Measurements from ENCODE around the gene SHC3.

The SHC3 gene

DNA sequence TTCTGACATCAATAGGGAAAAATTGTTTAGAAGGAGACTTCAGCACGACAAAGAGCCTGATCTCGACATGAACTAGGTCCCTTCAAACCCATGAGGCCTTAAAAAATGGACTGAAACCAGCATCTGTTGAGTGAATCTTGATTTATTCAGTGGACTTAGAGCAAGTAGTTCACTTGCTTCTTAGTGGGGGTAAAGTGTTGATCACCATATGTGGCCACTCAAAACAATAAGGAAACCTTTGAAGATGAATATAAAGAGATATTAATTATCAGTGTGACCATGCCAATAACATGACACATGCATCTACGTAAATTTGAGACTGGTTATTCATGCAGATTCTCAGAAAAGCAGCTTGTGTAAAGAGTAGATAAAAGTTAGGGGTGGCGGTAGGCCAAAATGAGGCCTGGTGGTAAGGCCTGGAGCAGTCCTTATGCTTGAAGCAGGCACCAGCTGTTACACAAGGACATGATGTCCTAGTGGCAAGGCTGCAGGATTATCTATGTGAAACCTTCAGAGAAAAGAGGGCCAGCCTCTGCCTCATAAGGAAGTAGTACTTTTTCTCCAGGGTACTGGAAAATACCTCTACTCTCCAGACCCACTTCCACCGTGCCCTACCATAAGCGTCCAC, 126.0 kb downstream of the SHC3 start:
- no peak overlapping the region for H3K4me3 ChIP-seq (replicated peaks; ENCODE audit: low read depth, low read length)
- TF ChIP-seq, protein P1, sequence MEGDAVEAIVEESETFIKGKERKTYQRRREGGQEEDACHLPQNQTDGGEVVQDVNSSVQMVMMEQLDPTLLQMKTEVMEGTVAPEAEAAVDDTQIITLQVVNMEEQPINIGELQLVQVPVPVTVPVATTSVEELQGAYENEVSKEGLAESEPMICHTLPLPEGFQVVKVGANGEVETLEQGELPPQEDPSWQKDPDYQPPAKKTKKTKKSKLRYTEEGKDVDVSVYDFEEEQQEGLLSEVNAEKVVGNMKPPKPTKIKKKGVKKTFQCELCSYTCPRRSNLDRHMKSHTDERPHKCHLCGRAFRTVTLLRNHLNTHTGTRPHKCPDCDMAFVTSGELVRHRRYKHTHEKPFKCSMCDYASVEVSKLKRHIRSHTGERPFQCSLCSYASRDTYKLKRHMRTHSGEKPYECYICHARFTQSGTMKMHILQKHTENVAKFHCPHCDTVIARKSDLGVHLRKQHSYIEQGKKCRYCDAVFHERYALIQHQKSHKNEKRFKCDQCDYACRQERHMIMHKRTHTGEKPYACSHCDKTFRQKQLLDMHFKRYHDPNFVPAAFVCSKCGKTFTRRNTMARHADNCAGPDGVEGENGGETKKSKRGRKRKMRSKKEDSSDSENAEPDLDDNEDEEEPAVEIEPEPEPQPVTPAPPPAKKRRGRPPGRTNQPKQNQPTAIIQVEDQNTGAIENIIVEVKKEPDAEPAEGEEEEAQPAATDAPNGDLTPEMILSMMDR (IDR thresholded peaks at IDR 0.05; ENCODE audit: low read length, missing control alignments), result no peak
- DNase-seq (ENCODE audit: low read depth), result peak; percentile 43

DNA sequence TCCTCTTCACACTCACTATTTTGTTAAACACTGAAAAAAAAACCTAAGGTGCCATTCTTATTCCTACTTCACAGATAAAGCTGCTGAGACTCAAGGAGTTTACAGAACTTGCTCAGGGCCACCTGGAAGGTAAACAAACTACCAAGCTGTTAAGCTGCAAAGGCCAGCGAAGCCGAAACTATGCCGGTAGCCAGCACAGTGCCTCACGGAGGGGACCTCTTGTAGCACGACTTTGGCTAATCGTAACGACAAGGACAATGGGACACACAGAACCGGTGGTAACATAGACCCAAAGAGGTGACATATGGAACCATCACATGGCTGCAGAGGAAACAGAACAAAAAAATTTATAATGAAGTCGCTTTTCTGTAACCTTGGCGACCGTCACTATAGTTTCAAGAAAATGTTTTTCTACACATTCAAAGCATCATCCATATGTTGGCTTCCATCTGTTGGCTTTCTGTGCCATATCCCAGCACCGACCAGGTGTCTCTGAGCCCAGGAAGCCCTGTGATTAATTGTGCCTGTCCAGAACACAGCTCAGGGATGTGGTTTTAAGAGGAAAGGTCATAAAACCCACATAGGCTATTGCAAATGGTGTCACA, 127.1 kb downstream of the SHC3 start:
- TF ChIP-seq, protein P1 (IDR thresholded peaks at IDR 0.05; ENCODE audit: low read length, missing control alignments), result no peak
- no peak for DNase-seq (ENCODE audit: low read depth)
- no peak overlapping the region for H3K4me3 ChIP-seq (replicated peaks; ENCODE audit: low read depth, low read length)

DNA sequence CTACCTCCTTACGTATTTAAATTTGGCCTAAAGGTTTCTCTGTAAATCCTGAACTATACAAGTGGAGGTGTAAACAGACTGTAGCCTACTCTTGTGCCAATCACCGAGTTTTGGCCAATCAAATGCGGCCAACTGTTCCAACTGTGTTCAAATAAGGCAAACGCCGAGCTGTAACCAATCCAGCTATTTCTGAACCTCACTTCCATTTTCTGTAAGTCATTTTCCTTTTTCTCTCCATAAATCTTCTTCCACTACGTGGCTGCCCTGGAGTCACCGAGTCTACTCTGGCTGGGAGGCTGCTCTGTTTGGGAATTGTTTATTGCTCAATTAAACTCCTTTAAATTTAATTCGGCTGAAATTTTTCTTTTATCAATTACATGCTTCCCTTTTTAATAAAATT, 129.0 kb downstream of the SHC3 start:
- DNase-seq (ENCODE audit: low read depth), result no peak
- H3K4me3 ChIP-seq (replicated peaks; ENCODE audit: low read depth, low read length), result no peak overlapping the region
- TF ChIP-seq, protein P1 (IDR thresholded peaks at IDR 0.05; ENCODE audit: low read length, missing control alignments), result no peak

DNA sequence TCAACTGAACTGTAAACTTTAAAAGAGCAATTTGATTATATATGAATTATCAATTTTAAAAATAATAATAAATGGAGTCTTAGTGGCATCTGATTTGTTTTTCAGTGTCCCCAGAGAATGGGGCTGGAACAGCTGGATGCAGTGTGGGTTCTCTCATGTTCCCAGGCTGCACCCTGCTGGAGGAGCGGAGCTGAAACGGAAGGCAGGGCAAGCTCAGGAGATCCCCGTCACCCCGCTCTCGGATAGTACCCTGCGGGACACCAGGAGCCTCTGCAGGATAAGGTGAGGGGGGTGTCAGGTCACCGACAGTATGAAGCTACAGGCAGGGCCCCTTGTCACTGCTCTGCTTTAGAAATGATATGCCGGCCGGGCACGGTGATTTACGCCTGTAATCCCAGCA, 130.0 kb downstream of the SHC3 start:
- TF ChIP-seq, protein P1 (IDR thresholded peaks at IDR 0.05; ENCODE audit: low read length, missing control alignments), result no peak
- no peak for DNase-seq (ENCODE audit: low read depth)

DNA sequence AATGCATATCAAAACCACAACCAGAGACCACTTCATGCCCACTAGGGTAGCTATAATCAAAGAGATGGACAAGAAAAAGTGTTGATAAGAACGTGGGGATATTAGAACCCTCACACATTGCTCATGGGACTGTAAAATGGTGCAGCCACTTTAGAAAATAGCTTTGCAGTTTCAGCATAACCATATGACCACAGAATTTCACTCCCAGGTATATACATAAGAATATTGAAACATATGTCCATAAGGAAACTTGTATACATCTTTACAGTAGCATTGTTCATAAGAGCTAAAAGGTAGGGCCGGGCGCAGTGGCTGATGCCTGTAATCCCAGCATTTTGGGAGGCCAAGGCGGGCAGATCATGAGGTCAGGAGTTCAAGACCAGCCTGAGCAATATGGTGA, 131.0 kb downstream of the SHC3 start:
- DNase-seq (ENCODE audit: low read depth), result no peak
- TF ChIP-seq, protein P1 (IDR thresholded peaks at IDR 0.05; ENCODE audit: low read length, missing control alignments), result no peak
- no peak overlapping the region for H3K4me3 ChIP-seq (replicated peaks; ENCODE audit: low read depth, low read length)

More for the DNA sequence above, 130.0 kb downstream of the SHC3 start:
- no peak overlapping the region for H3K4me3 ChIP-seq (replicated peaks; ENCODE audit: low read depth, low read length)

DNA sequence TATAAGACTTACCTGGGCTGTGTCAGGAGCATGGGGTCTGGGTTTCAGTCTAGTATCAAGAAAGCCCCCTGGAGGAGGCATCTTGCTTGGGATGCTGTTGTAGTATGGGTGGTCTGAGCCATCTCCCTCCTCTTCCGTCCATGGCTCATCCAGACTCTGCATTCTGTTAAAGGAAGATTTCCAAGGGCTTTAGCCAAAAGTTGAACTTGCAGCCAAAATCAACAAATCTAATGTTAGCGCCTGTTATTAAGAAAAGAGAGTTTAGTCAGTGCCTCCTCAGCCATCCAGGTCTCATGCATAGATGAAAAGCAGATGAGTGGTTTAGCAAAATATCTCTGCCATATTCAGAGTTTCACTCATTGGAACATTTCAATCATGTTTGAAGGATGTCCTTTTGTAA, 131.8 kb downstream of the SHC3 start:
- TF ChIP-seq, protein P1 (IDR thresholded peaks at IDR 0.05; ENCODE audit: low read length, missing control alignments), result no peak
- H3K4me3 ChIP-seq (replicated peaks; ENCODE audit: low read depth, low read length), result no peak overlapping the region
- DNase-seq (ENCODE audit: low read depth), result peak; percentile 15

DNA sequence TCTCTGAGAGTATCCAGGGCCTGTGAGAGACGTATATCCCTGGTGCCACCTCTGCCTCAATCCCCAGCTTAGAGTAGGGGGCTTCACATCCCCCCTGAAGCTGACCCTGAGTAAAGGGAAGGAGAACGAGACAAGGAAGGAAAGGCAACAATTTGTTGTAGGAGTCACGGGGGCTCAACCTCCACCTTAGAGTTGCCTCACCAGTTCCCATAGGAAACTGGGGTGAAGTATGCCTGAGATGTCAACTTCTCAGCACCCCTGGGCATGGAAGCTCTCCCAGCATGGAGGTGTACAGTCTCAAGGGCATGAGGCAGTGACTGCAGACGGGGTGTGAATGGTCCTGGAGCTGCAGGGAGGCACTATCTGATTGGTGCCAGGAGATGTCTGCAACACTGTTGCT, 133.7 kb downstream of the SHC3 start:
- TF ChIP-seq, protein P1 (IDR thresholded peaks at IDR 0.05; ENCODE audit: low read length, missing control alignments), result no peak
- H3K4me3 ChIP-seq (replicated peaks; ENCODE audit: low read depth, low read length), result no peak overlapping the region
- DNase-seq (ENCODE audit: low read depth), result no peak
